ENCODE results near the gene GPRIN3.
"Not testable (repeated sequence)": the region's sequence is repeated elsewhere in the genome, so short reads cannot be mapped to it uniquely, and the experiment has no call there.

GPRIN3 gene

GRCh38 chr4:89311433-89311832 lies 3.8 kb upstream of the GPRIN3 start:
- H3K9ac ChIP-seq (ENCODE audit: low read length): no peak overlapping the region
- peaks cover 32% of the 10 kb centered on the region for H3K4me1 ChIP-seq (ENCODE audit: control insufficient read depth, insufficient read depth, low read length)
- H3K27me3 ChIP-seq (replicated peaks; ENCODE audit: control insufficient read depth, insufficient read depth, low read length): peaks cover 5% of the 10 kb centered on the region
- no peak overlapping the region for H3K4me3 ChIP-seq (ENCODE audit: low read length)
- no peak for DNase-seq (ENCODE audit: low read depth)
- no peaks in the 10 kb centered on the region for H3K36me3 ChIP-seq (ENCODE audit: control insufficient read depth, insufficient read depth, low read length, severe bottlenecking)
- H3K9me3 ChIP-seq (ENCODE audit: control insufficient read depth, low read length): no peaks in the 10 kb centered on the region

GRCh38 chr4:89309154-89309553 lies 1.6 kb upstream of the GPRIN3 start:
- H3K36me3 ChIP-seq (ENCODE audit: control insufficient read depth, insufficient read depth, low read length, severe bottlenecking); DNase-seq (ENCODE audit: low read depth); H3K4me3 ChIP-seq (ENCODE audit: low read length); H3K9me3 ChIP-seq (ENCODE audit: control insufficient read depth, low read length); H3K9ac ChIP-seq (ENCODE audit: low read length); H3K27me3 ChIP-seq (replicated peaks; ENCODE audit: control insufficient read depth, insufficient read depth, low read length): not testable (repeated sequence)
- H3K4me1 ChIP-seq (ENCODE audit: control insufficient read depth, insufficient read depth, low read length): peaks cover 31% of the 10 kb centered on the region

- no peak for DNase-seq (ENCODE audit: low read depth)
Measured at GRCh38 chr4:89308161-89308500, 531 bp upstream of the GPRIN3 start.

GRCh38 chr4:89307178-89307445 lies 488 bp downstream of the GPRIN3 start:
- H3K9ac ChIP-seq (ENCODE audit: low read length): no peak overlapping the region
- no peak for DNase-seq (ENCODE audit: low read depth)
- H3K36me3 ChIP-seq (ENCODE audit: control insufficient read depth, insufficient read depth, low read length, severe bottlenecking): no peaks in the 10 kb centered on the region
- H3K4me3 ChIP-seq (ENCODE audit: low read length): peak overlapping the region; percentile 78
- no peaks in the 10 kb centered on the region for H3K9me3 ChIP-seq (ENCODE audit: control insufficient read depth, low read length)
- H3K4me1 ChIP-seq (ENCODE audit: control insufficient read depth, insufficient read depth, low read length): peaks cover 26% of the 10 kb centered on the region
- H3K27me3 ChIP-seq (replicated peaks; ENCODE audit: control insufficient read depth, insufficient read depth, low read length): peaks cover 5% of the 10 kb centered on the region

More at GRCh38 chr4:89308161-89308500, 531 bp upstream of the GPRIN3 start:
- Histone ChIP-seq H3K27me3 (replicated peaks; ENCODE audit: control insufficient read depth, insufficient read depth, low read length) (peaks cover 5% of the 10 kb centered on the region), H3K4me3 (ENCODE audit: low read length) (peak overlapping the region; percentile 30), H3K9me3 (ENCODE audit: control insufficient read depth, low read length) (no peaks in the 10 kb centered on the region), H3K36me3 (ENCODE audit: control insufficient read depth, insufficient read depth, low read length, severe bottlenecking) (no peaks in the 10 kb centered on the region), H3K4me1 (ENCODE audit: control insufficient read depth, insufficient read depth, low read length) (peaks cover 31% of the 10 kb centered on the region), H3K9ac (ENCODE audit: low read length) (no peak overlapping the region)

- H3K4me1 ChIP-seq (ENCODE audit: control insufficient read depth, insufficient read depth, low read length): peaks cover 22% of the 10 kb centered on the region
- H3K36me3 ChIP-seq (ENCODE audit: control insufficient read depth, insufficient read depth, low read length, severe bottlenecking): no peaks in the 10 kb centered on the region
- no peaks in the 10 kb centered on the region for H3K9me3 ChIP-seq (ENCODE audit: control insufficient read depth, low read length)
- H3K27me3 ChIP-seq (replicated peaks; ENCODE audit: control insufficient read depth, insufficient read depth, low read length): peaks cover 5% of the 10 kb centered on the region
- H3K4me3 ChIP-seq (ENCODE audit: low read length): no peak overlapping the region
- no peak overlapping the region for H3K9ac ChIP-seq (ENCODE audit: low read length)
- DNase-seq (ENCODE audit: low read depth): no peak
Measured at GRCh38 chr4:89306486-89307177, 968 bp downstream of the GPRIN3 start.

- Histone ChIP-seq H3K36me3 (ENCODE audit: control insufficient read depth, insufficient read depth, low read length, severe bottlenecking) (no peaks in the 10 kb centered on the region), H3K9me3 (ENCODE audit: control insufficient read depth, low read length) (no peaks in the 10 kb centered on the region), H3K4me3 (ENCODE audit: low read length) (no peak overlapping the region), H3K4me1 (ENCODE audit: control insufficient read depth, insufficient read depth, low read length) (peaks cover 25% of the 10 kb centered on the region), H3K9ac (ENCODE audit: low read length) (no peak overlapping the region), H3K27me3 (replicated peaks; ENCODE audit: control insufficient read depth, insufficient read depth, low read length) (peaks cover 5% of the 10 kb centered on the region)
- DNase-seq (ENCODE audit: low read depth): peak; percentile 41
Measured at GRCh38 chr4:89305712-89306437, 1.7 kb downstream of the GPRIN3 start.

GRCh38 chr4:89305028-89305427 lies 2.6 kb downstream of the GPRIN3 start:
- Histone ChIP-seq H3K27me3 (replicated peaks; ENCODE audit: control insufficient read depth, insufficient read depth, low read length) (peaks cover 5% of the 10 kb centered on the region), H3K4me3 (ENCODE audit: low read length) (no peak overlapping the region)

GRCh38 chr4:89303814-89304388 lies 3.7 kb downstream of the GPRIN3 start:
- Histone ChIP-seq H3K4me1 (ENCODE audit: control insufficient read depth, insufficient read depth, low read length) (peaks cover 29% of the 10 kb centered on the region), H3K27me3 (replicated peaks; ENCODE audit: control insufficient read depth, insufficient read depth, low read length) (peaks cover 8% of the 10 kb centered on the region), H3K4me3 (ENCODE audit: low read length) (no peak overlapping the region), H3K9ac (ENCODE audit: low read length) (no peak overlapping the region), H3K9me3 (ENCODE audit: control insufficient read depth, low read length) (no peaks in the 10 kb centered on the region), H3K36me3 (ENCODE audit: control insufficient read depth, insufficient read depth, low read length, severe bottlenecking) (no peaks in the 10 kb centered on the region)
- DNase-seq (ENCODE audit: low read depth): no peak

More at GRCh38 chr4:89305028-89305427, 2.6 kb downstream of the GPRIN3 start:
- no peak for DNase-seq (ENCODE audit: low read depth)
- H3K9me3 ChIP-seq (ENCODE audit: control insufficient read depth, low read length): no peaks in the 10 kb centered on the region
- peaks cover 25% of the 10 kb centered on the region for H3K4me1 ChIP-seq (ENCODE audit: control insufficient read depth, insufficient read depth, low read length)
- H3K36me3 ChIP-seq (ENCODE audit: control insufficient read depth, insufficient read depth, low read length, severe bottlenecking): no peaks in the 10 kb centered on the region
- H3K9ac ChIP-seq (ENCODE audit: low read length): no peak overlapping the region

- no peak for DNase-seq (ENCODE audit: low read depth)
- no peak overlapping the region for H3K9ac ChIP-seq (ENCODE audit: low read length)
Measured at GRCh38 chr4:89303177-89303576, 4.4 kb downstream of the GPRIN3 start.

GRCh38 chr4:89301902-89302301 lies 5.7 kb downstream of the GPRIN3 start:
- H3K27me3 ChIP-seq (replicated peaks; ENCODE audit: control insufficient read depth, insufficient read depth, low read length): peaks cover 4% of the 10 kb centered on the region
- DNase-seq (ENCODE audit: low read depth): no peak
- no peaks in the 10 kb centered on the region for H3K9me3 ChIP-seq (ENCODE audit: control insufficient read depth, low read length)
- H3K4me3 ChIP-seq (ENCODE audit: low read length): no peak overlapping the region
- H3K36me3 ChIP-seq (ENCODE audit: control insufficient read depth, insufficient read depth, low read length, severe bottlenecking): no peaks in the 10 kb centered on the region
- no peak overlapping the region for H3K9ac ChIP-seq (ENCODE audit: low read length)
- H3K4me1 ChIP-seq (ENCODE audit: control insufficient read depth, insufficient read depth, low read length): peaks cover 30% of the 10 kb centered on the region

More at GRCh38 chr4:89303177-89303576, 4.4 kb downstream of the GPRIN3 start:
- H3K4me3 ChIP-seq (ENCODE audit: low read length): no peak overlapping the region
- H3K36me3 ChIP-seq (ENCODE audit: control insufficient read depth, insufficient read depth, low read length, severe bottlenecking): no peaks in the 10 kb centered on the region
- H3K27me3 ChIP-seq (replicated peaks; ENCODE audit: control insufficient read depth, insufficient read depth, low read length): peaks cover 6% of the 10 kb centered on the region
- no peaks in the 10 kb centered on the region for H3K9me3 ChIP-seq (ENCODE audit: control insufficient read depth, low read length)
- peaks cover 34% of the 10 kb centered on the region for H3K4me1 ChIP-seq (ENCODE audit: control insufficient read depth, insufficient read depth, low read length)

- Histone ChIP-seq H3K27me3 (replicated peaks; ENCODE audit: control insufficient read depth, insufficient read depth, low read length) (peaks cover 6% of the 10 kb centered on the region), H3K36me3 (ENCODE audit: control insufficient read depth, insufficient read depth, low read length, severe bottlenecking) (no peaks in the 10 kb centered on the region), H3K4me1 (ENCODE audit: control insufficient read depth, insufficient read depth, low read length) (peaks cover 36% of the 10 kb centered on the region), H3K9ac (ENCODE audit: low read length) (no peak overlapping the region), H3K4me3 (ENCODE audit: low read length) (no peak overlapping the region), H3K9me3 (ENCODE audit: control insufficient read depth, low read length) (no peaks in the 10 kb centered on the region)
- peak; percentile 68 for DNase-seq (ENCODE audit: low read depth)
Measured at GRCh38 chr4:89301003-89301402, 6.6 kb downstream of the GPRIN3 start.

Measured in adipocyte (in vitro differentiated cells).